ENCODE results near the gene GJA3. TPM values are rescaled to one million over a fixed set of nuclear protein-coding genes. Genes with fewer than 3 reads are reported as not detected.

GJA3 gene
- total and polyA plus RNA-seq, 2 experiments from 2014 or later = 0.16 to 0.23 TPM

GRCh38 chr13:20118268-20119140 lies 42.3 kb downstream of the GJA3 start:
- H3K9me2 ChIP-seq (replicated peaks; ENCODE audit: insufficient read depth) = no peaks in the 10 kb centered on the region
- no peak for TF ChIP-seq EZH2 (IDR thresholded peaks at IDR 0.05; ENCODE audit: borderline replicate concordance)
- TF ChIP-seq, protein P1, sequence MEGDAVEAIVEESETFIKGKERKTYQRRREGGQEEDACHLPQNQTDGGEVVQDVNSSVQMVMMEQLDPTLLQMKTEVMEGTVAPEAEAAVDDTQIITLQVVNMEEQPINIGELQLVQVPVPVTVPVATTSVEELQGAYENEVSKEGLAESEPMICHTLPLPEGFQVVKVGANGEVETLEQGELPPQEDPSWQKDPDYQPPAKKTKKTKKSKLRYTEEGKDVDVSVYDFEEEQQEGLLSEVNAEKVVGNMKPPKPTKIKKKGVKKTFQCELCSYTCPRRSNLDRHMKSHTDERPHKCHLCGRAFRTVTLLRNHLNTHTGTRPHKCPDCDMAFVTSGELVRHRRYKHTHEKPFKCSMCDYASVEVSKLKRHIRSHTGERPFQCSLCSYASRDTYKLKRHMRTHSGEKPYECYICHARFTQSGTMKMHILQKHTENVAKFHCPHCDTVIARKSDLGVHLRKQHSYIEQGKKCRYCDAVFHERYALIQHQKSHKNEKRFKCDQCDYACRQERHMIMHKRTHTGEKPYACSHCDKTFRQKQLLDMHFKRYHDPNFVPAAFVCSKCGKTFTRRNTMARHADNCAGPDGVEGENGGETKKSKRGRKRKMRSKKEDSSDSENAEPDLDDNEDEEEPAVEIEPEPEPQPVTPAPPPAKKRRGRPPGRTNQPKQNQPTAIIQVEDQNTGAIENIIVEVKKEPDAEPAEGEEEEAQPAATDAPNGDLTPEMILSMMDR (IDR thresholded peaks at IDR 0.05; ENCODE audit: poor library complexity) = no peak
- TF ChIP-seq EZH2phosphoT487 (IDR thresholded peaks at IDR 0.05; ENCODE audit: low read depth, severe bottlenecking, unreplicated experiment) = no peak
- no peaks in the 10 kb centered on the region for H3K36me3 ChIP-seq (replicated peaks; ENCODE audit: insufficient read depth, low read depth)
- H3K27me3 ChIP-seq = no peaks in the 10 kb centered on the region
- no peaks in the 10 kb centered on the region for H3K9me3 ChIP-seq (ENCODE audit: low read depth)
- peak overlapping the region; percentile 92 for H3K4me2 ChIP-seq
- no peaks in the 10 kb centered on the region for H3K79me2 ChIP-seq
- peak overlapping the region; percentile 8 for H3K4me3 ChIP-seq
- H4K20me1 ChIP-seq (ENCODE audit: insufficient read depth, poor library complexity, severe bottlenecking) = no peaks in the 10 kb centered on the region
- peaks cover 7% of the 10 kb centered on the region for H3K4me1 ChIP-seq (ENCODE audit: insufficient read depth)
- peak; percentile 84 for DNase-seq (ENCODE audit: low spot score)
- H2AFZ ChIP-seq = peak overlapping the region; percentile 87
- peak overlapping the region; percentile 82 for H3K27ac ChIP-seq
- 2% methylated on average over 33 of the region's 55 CpGs for WGBS (ENCODE audit: low lambda C conversion rate, missing lambda C conversion rate)

DNA sequence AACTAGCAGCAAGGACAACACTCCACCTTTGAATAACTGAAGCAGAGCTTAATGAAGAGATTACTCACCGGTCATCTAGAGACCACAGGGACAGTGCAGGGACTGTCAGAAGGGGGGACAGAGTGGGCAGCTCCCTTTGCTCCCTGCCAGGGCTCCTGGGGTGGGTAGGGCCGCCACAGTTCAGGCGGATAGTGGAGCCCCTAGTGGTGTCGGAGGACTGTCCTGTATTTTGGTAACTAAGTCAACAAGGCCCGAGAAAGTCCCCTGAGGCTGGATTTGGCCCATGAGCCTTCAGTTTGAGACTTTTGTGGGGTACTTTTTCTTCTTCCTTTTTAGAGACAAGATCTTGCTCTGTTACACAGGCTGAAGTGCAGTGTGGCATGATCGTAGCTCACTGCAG lies 44.6 kb downstream of the GJA3 start:
- H4K20me1 ChIP-seq (ENCODE audit: insufficient read depth, poor library complexity, severe bottlenecking) = no peaks in the 10 kb centered on the region
- TF ChIP-seq EZH2 (IDR thresholded peaks at IDR 0.05; ENCODE audit: borderline replicate concordance) (no peak), EZH2phosphoT487 (IDR thresholded peaks at IDR 0.05; ENCODE audit: low read depth, severe bottlenecking, unreplicated experiment) (no peak)
- TF ChIP-seq, protein P1 (IDR thresholded peaks at IDR 0.05; ENCODE audit: poor library complexity) = no peak
- H3K27ac ChIP-seq = no peak overlapping the region

DNA sequence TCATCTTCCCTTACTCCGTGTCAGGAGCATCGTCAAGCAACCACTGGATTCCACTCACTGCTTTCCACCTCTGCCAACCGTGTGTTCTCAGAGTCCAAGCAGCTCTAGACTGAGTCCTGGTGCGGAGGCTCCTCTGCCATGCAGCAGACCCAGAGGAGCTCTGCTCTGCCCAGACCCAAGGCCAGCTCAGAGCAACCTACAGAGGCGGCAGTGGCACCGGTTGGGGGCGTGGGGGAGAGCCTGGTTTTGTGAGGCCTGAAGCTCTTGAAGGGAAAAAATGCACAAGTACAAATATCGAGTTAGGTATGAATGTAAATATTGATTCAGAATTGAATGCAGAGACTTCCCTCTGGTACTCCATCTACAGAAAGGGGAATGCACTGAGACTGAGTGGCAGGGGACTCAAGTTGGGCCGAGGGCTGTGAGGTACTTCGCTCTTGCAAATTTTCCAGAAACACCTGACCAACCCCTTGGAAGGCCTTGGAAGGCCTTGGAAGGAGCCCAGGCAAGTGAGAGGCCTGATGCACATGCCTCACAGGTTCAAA lies 46.7 kb downstream of the GJA3 start:
- Histone ChIP-seq H3K27me3 (no peaks in the 10 kb centered on the region), H3K9me3 (ENCODE audit: low read depth) (no peaks in the 10 kb centered on the region), H2AFZ (no peak overlapping the region), H3K4me1 (ENCODE audit: insufficient read depth) (no peaks in the 10 kb centered on the region), H4K20me1 (ENCODE audit: insufficient read depth, poor library complexity, severe bottlenecking) (no peaks in the 10 kb centered on the region), H3K4me3 (no peak overlapping the region), H3K9me2 (replicated peaks; ENCODE audit: insufficient read depth) (no peaks in the 10 kb centered on the region), H3K27ac (no peak overlapping the region), H3K36me3 (replicated peaks; ENCODE audit: insufficient read depth, low read depth) (no peaks in the 10 kb centered on the region), H3K79me2 (no peaks in the 10 kb centered on the region), H3K4me2 (no peak overlapping the region)
- no peak for DNase-seq (ENCODE audit: low spot score)
- TF ChIP-seq EZH2phosphoT487 (IDR thresholded peaks at IDR 0.05; ENCODE audit: low read depth, severe bottlenecking, unreplicated experiment) (no peak), EZH2 (IDR thresholded peaks at IDR 0.05; ENCODE audit: borderline replicate concordance) (no peak)
- TF ChIP-seq, protein P1 (IDR thresholded peaks at IDR 0.05; ENCODE audit: poor library complexity) = no peak
- 93% methylated on average over 10 of the region's 10 CpGs for WGBS (ENCODE audit: low lambda C conversion rate, missing lambda C conversion rate)

More for the DNA sequence above, 44.6 kb downstream of the GJA3 start:
- H3K27me3 ChIP-seq = no peaks in the 10 kb centered on the region
- H3K9me3 ChIP-seq (ENCODE audit: low read depth) = no peaks in the 10 kb centered on the region
- H3K4me2 ChIP-seq = no peak overlapping the region
- H3K4me3 ChIP-seq = no peak overlapping the region
- DNase-seq (ENCODE audit: low spot score) = no peak
- no peaks in the 10 kb centered on the region for H3K79me2 ChIP-seq
- 94% methylated on average over 6 of the region's 6 CpGs for WGBS (ENCODE audit: low lambda C conversion rate, missing lambda C conversion rate)
- H3K4me1 ChIP-seq (ENCODE audit: insufficient read depth) = peaks cover 7% of the 10 kb centered on the region
- no peak overlapping the region for H2AFZ ChIP-seq
- no peaks in the 10 kb centered on the region for H3K36me3 ChIP-seq (replicated peaks; ENCODE audit: insufficient read depth, low read depth)
- no peaks in the 10 kb centered on the region for H3K9me2 ChIP-seq (replicated peaks; ENCODE audit: insufficient read depth)

Data from hepatocyte (in vitro differentiated cells).